ENCODE data around the gene LUZP4.
"Not testable (repeated sequence)": the region's sequence is repeated elsewhere in the genome, so short reads cannot be mapped to it uniquely, and the experiment has no call there.

The LUZP4 gene

DNA sequence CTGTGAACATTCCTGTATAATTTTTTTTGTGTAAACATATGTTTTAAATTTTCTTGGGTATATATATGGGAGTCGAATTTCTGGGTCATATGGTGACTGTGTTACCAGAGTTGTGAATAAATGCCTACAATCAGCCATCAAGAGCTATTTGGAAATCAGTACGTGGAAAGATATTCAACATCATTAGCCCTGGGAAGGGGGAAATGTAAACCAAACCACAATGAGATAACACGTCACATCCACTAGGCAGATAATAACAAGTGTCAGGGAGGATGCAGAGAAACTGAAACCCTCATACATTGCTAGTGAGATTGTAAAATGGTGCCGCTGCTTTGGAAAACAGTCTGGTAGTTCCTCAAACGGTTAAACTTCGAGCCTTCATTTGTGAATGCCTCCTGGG, 43.9 kb downstream of the LUZP4 start:
- WGBS (ENCODE audit: insufficient coverage) = 83% methylated on average over 1 of the region's 6 CpGs
- Histone ChIP-seq H3K27me3 (replicated peaks in 2 of 5; ENCODE audit: control insufficient read depth in 4 of 5, insufficient read depth in 5 of 5, low read length in 4 of 5) (no peaks in the 10 kb centered on the region), H3K27ac (ENCODE audit: insufficient read depth in 1 of 2, low read depth in 1 of 2, low read length in 2 of 2, poor library complexity in 1 of 2, severe bottlenecking in 2 of 2) (no peak overlapping the region), H3K36me3 (ENCODE audit: control insufficient read depth in 4 of 4, insufficient read depth in 4 of 4, low read length in 3 of 4) (no peaks in the 10 kb centered on the region), H3K4me1 (ENCODE audit: control extremely low read depth in 1 of 4, control insufficient read depth in 4 of 4, insufficient read depth in 4 of 4, low read length in 3 of 4) (peaks cover 0 to 5% (median under 1%) of the 10 kb centered on the region in 4 experiments), H3K4me3 (ENCODE audit: control insufficient read depth in 1 of 7, extremely low read depth in 1 of 7, insufficient read depth in 4 of 7, low read depth in 2 of 7, low read length in 6 of 7) (no peak overlapping the region), H3K9me3 (ENCODE audit: control extremely low read depth in 1 of 5, control insufficient read depth in 4 of 5, insufficient read depth in 2 of 5, low read depth in 1 of 5, low read length in 4 of 5) (no peaks in the 10 kb centered on the region)
- peak in 1 of 3 donors; percentile 13 for DNase-seq
- CTCF ChIA-PET = interaction anchor here (1.4 to 5.4 kb wide), 2 partner anchors 46 to 309 kb away, joined by 4 to 24 read pairs; no protein-coding TSS in a partner anchor
- POLR2A ChIA-PET = no interaction called here

DNA sequence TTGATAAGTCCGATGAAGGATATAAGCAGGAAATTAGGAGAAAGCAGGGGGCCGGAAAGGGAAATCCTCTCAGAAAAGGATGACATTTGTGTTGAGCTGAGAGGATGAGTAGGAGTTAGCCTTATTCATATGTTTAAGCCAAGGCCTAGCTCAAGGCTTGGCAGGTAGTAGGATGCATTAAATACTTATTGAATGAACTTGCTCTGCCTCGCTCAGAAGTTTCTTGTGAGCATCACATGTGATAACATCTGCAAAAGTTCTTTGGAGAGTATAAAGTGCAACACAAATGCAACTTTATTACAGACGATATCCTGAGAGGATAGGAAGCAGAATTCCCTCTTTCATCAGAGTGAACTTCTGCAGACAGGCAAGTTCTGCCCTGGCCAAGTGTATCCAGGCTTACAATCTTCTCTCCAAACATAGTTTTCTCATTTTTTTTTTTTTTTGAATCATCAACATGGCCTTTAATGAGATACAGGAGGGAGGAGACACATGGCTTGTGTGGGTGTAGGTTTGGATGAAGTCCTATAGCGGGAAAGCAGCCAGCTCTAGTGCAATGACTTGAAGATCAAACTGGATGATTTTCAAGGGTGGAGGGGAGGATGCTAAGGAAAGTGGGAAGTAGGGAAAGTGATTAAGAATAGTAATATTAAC, 48.1 kb downstream of the LUZP4 start:
- Histone ChIP-seq H3K27ac (ENCODE audit: insufficient read depth in 1 of 2, low read depth in 1 of 2, low read length in 2 of 2, poor library complexity in 1 of 2, severe bottlenecking in 2 of 2) (no peak overlapping the region), H3K36me3 (ENCODE audit: control insufficient read depth in 4 of 4, insufficient read depth in 4 of 4, low read length in 3 of 4) (no peaks in the 10 kb centered on the region), H3K4me1 (ENCODE audit: control extremely low read depth in 1 of 4, control insufficient read depth in 4 of 4, insufficient read depth in 4 of 4, low read length in 3 of 4) (no peaks in the 10 kb centered on the region), H3K4me3 (ENCODE audit: control insufficient read depth in 1 of 7, extremely low read depth in 1 of 7, insufficient read depth in 4 of 7, low read depth in 2 of 7, low read length in 6 of 7) (no peak overlapping the region), H3K27me3 (replicated peaks in 2 of 5; ENCODE audit: control insufficient read depth in 4 of 5, insufficient read depth in 5 of 5, low read length in 4 of 5) (peaks cover 0 to 5% (median 0%) of the 10 kb centered on the region in 5 experiments), H3K9me3 (ENCODE audit: control extremely low read depth in 1 of 5, control insufficient read depth in 4 of 5, insufficient read depth in 2 of 5, low read depth in 1 of 5, low read length in 4 of 5) (no peaks in the 10 kb centered on the region)
- no peak for DNase-seq
- ChIA-PET CTCF (interaction anchor here (1.3 kb wide), 1 partner anchor 306 kb away, joined by 3 read pairs; no protein-coding TSS in a partner anchor), POLR2A (no interaction called here)
- whole genome bisulfite sequencing (ENCODE audit: insufficient coverage) = 86% methylated on average over 4 of the region's 5 CpGs

DNA sequence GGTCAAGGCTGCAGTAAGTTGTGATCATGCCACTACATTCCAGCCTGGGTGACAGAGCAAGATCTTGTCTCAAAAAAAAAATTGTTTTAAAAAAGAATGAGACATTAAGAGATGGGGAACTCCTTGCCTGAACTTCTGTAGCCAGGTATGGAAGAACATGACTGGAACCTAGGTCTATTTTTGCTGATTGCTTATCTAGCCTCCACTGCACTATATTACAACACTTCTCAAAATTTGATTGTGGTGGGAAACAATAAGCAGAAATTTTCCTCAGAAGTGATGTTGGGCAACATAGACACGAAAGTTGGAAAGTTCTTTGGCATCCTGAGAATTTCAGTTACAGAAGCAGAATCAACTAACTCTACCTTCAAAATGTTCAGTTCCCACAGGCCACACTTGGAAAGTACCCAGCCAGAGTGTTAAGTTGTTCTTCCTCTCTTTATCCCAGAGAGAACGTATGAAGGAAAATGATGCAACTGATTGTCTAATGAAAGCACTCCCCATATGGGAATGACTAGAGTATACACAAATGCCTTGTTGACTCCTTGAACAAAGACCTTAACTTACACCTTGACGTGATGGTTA, 50.0 kb downstream of the LUZP4 start:
- H3K27me3 ChIP-seq (replicated peaks in 2 of 5; ENCODE audit: control insufficient read depth in 4 of 5, insufficient read depth in 5 of 5, low read length in 4 of 5) = peaks cover 0 to 5% (median 0%) of the 10 kb centered on the region in 5 experiments
- H3K27ac ChIP-seq (ENCODE audit: insufficient read depth in 1 of 2, low read depth in 1 of 2, low read length in 2 of 2, poor library complexity in 1 of 2, severe bottlenecking in 2 of 2) = no peak overlapping the region
- no peak for DNase-seq
- CTCF ChIA-PET = no interaction called here
- 35% methylated on average over 2 of the region's 3 CpGs for WGBS (ENCODE audit: insufficient coverage)
- no peaks in the 10 kb centered on the region for H3K4me1 ChIP-seq (ENCODE audit: control extremely low read depth in 1 of 4, control insufficient read depth in 4 of 4, insufficient read depth in 4 of 4, low read length in 3 of 4)
- POLR2A ChIA-PET = no interaction called here
- no peak overlapping the region for H3K4me3 ChIP-seq (ENCODE audit: control insufficient read depth in 1 of 7, extremely low read depth in 1 of 7, insufficient read depth in 4 of 7, low read depth in 2 of 7, low read length in 6 of 7)
- H3K9me3 ChIP-seq (ENCODE audit: control extremely low read depth in 1 of 5, control insufficient read depth in 4 of 5, insufficient read depth in 2 of 5, low read depth in 1 of 5, low read length in 4 of 5) = no peaks in the 10 kb centered on the region
- H3K36me3 ChIP-seq (ENCODE audit: control insufficient read depth in 4 of 4, insufficient read depth in 4 of 4, low read length in 3 of 4) = no peaks in the 10 kb centered on the region

DNA sequence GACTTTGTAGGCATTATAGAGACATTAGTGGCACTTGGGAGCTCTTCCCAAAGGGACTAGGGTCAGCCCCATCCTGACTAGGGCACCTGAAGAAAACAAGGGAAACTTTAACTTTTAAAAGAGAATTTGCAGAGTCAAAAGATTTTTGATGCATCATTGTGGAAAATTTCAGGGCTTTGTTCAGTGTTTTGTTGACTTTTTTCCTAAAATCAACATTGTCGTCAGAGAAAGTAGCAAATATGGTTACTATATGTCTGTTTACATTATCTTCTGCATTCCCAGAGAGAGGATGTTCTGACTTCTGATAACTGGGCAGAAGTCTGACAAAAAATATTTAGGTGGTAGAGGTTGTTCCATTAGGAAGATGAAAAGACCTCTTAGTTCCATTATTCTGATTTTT, 51.9 kb downstream of the LUZP4 start:
- Histone ChIP-seq H3K4me3 (ENCODE audit: control insufficient read depth in 1 of 7, extremely low read depth in 1 of 7, insufficient read depth in 4 of 7, low read depth in 2 of 7, low read length in 6 of 7) (no peak overlapping the region), H3K27ac (ENCODE audit: insufficient read depth in 1 of 2, low read depth in 1 of 2, low read length in 2 of 2, poor library complexity in 1 of 2, severe bottlenecking in 2 of 2) (no peak overlapping the region), H3K4me1 (ENCODE audit: control extremely low read depth in 1 of 4, control insufficient read depth in 4 of 4, insufficient read depth in 4 of 4, low read length in 3 of 4) (peaks cover 0 to 11% (median 0%) of the 10 kb centered on the region in 4 experiments), H3K9me3 (ENCODE audit: control extremely low read depth in 1 of 5, control insufficient read depth in 4 of 5, insufficient read depth in 2 of 5, low read depth in 1 of 5, low read length in 4 of 5) (no peaks in the 10 kb centered on the region), H3K36me3 (ENCODE audit: control insufficient read depth in 4 of 4, insufficient read depth in 4 of 4, low read length in 3 of 4) (no peaks in the 10 kb centered on the region), H3K27me3 (replicated peaks in 2 of 5; ENCODE audit: control insufficient read depth in 4 of 5, insufficient read depth in 5 of 5, low read length in 4 of 5) (peaks cover 0 to 5% (median 0%) of the 10 kb centered on the region in 5 experiments)
- WGBS (ENCODE audit: insufficient coverage) = no CpG with 5 or more reads among the region's 1 CpG
- ChIA-PET POLR2A (interaction anchor here (0.7 kb wide), 1 partner anchor 277 kb away, joined by 8 read pairs; no protein-coding TSS in a partner anchor), CTCF (interaction anchor here (1.3 kb wide), 1 partner anchor 10 kb away, joined by 4 read pairs; no protein-coding TSS in a partner anchor)
- DNase-seq = no peak

DNA sequence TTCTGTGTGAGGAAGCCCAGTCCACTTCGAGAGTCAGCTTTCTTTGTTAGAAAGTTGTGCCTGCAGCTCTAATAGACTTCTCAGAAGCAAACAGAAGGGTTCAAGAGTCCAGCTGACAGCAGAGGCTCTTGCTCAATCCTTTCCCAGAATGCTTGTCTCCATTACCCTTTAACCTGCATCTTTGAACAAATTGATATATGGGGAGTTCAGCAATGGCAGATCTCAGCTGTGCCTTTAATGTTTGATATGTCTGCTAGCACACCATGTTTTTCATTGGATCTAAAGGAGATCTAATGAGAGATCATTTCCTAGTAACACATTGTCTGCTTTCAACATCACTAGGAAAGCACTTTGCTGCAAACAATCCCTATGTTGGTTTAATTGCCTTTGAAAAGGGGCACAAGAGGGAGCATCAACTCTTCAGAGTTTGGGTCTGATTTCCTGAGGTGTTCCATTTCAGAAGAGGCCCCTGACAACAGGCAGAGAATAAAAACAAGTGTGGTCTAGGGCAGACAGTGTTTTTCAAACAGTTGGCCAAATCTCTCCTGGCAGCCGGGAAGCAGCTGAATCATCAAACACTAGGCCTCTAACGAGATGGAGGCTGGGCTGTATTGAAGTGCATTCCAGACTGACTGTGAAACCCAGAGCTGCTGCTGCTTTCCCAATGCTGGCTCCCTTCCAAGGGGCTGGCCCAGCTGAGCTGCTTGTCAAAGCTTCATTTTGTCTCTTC, 55.5 kb downstream of the LUZP4 start:
- Histone ChIP-seq H3K9me3 (ENCODE audit: control extremely low read depth in 1 of 5, control insufficient read depth in 4 of 5, insufficient read depth in 2 of 5, low read depth in 1 of 5, low read length in 4 of 5) (no peaks in the 10 kb centered on the region), H3K4me3 (ENCODE audit: control insufficient read depth in 1 of 7, extremely low read depth in 1 of 7, insufficient read depth in 4 of 7, low read depth in 2 of 7, low read length in 6 of 7) (no peak overlapping the region), H3K27ac (ENCODE audit: insufficient read depth in 1 of 2, low read depth in 1 of 2, low read length in 2 of 2, poor library complexity in 1 of 2, severe bottlenecking in 2 of 2) (peak overlapping the region in 1 of 2 experiments; percentile 1), H3K4me1 (ENCODE audit: control extremely low read depth in 1 of 4, control insufficient read depth in 4 of 4, insufficient read depth in 4 of 4, low read length in 3 of 4) (peaks cover 0 to 11% (median 0%) of the 10 kb centered on the region in 4 experiments), H3K36me3 (ENCODE audit: control insufficient read depth in 4 of 4, insufficient read depth in 4 of 4, low read length in 3 of 4) (no peaks in the 10 kb centered on the region), H3K27me3 (replicated peaks in 2 of 5; ENCODE audit: control insufficient read depth in 4 of 5, insufficient read depth in 5 of 5, low read length in 4 of 5) (peaks cover 0 to 5% (median 0%) of the 10 kb centered on the region in 5 experiments)
- ChIA-PET POLR2A (no interaction called here), CTCF (no interaction called here)
- WGBS (ENCODE audit: insufficient coverage) = 20% methylated on average over 3 of the region's 3 CpGs
- peak; percentile 32 to 86 (median 80) for DNase-seq

DNA sequence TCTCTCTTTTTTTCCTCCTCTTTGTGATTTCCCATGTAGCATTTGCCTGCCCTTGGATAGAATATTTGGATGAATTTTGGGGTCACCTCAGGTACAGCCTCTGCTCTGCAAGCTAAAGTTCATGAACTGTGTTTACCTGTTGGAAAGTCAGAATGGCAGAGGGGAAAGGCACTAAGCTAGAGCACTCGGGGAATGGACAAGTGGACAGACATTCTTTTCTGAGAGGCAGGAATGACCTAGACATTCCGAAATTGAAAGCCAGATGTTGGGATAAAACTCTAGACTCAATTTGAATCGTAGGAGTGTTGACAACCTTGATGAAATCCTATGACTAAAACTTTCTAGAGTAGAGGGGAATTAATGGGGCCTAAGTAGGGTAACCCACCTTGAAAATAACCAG, 56.1 kb downstream of the LUZP4 start:
- Histone ChIP-seq H3K36me3 (ENCODE audit: control insufficient read depth in 4 of 4, insufficient read depth in 4 of 4, low read length in 3 of 4) (no peaks in the 10 kb centered on the region), H3K4me3 (ENCODE audit: control insufficient read depth in 1 of 7, extremely low read depth in 1 of 7, insufficient read depth in 4 of 7, low read depth in 2 of 7, low read length in 6 of 7) (no peak overlapping the region), H3K9me3 (ENCODE audit: control extremely low read depth in 1 of 5, control insufficient read depth in 4 of 5, insufficient read depth in 2 of 5, low read depth in 1 of 5, low read length in 4 of 5) (no peaks in the 10 kb centered on the region), H3K27me3 (replicated peaks in 2 of 5; ENCODE audit: control insufficient read depth in 4 of 5, insufficient read depth in 5 of 5, low read length in 4 of 5) (peaks cover 0 to 8% (median 0%) of the 10 kb centered on the region in 5 experiments), H3K4me1 (ENCODE audit: control extremely low read depth in 1 of 4, control insufficient read depth in 4 of 4, insufficient read depth in 4 of 4, low read length in 3 of 4) (peaks cover 0 to 11% (median 0%) of the 10 kb centered on the region in 4 experiments), H3K27ac (ENCODE audit: insufficient read depth in 1 of 2, low read depth in 1 of 2, low read length in 2 of 2, poor library complexity in 1 of 2, severe bottlenecking in 2 of 2) (peak overlapping the region in 1 of 2 experiments; percentile 1)
- POLR2A ChIA-PET = no interaction called here
- DNase-seq = no peak
- WGBS (ENCODE audit: insufficient coverage) = 70% methylated on average over 1 of the region's 3 CpGs
- CTCF ChIA-PET = interaction anchor here (0.7 kb wide), 1 partner anchor 15 kb away, joined by 3 read pairs; no protein-coding TSS in a partner anchor

DNA sequence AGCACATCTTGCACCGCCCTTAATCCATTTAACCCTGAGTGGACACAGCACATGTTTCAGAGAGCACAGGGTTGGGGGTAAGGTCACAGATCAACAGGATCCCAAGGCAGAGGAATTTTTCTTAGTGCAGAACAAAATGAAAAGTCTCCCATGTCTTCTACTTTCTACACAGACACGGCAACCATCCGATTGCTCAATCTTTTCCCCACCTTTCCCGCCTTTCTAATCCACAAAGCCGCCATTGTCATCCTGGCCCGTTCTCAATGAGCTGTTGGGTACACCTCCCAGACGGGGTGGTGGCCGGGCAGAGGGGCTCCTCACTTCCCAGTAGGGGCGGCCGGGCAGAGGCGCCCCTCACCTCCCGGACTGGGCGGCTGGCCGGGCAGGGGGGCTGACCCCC, 57.2 kb downstream of the LUZP4 start:
- DNase-seq; H3K36me3 ChIP-seq (ENCODE audit: control insufficient read depth in 4 of 4, insufficient read depth in 4 of 4, low read length in 3 of 4); CTCF ChIA-PET; H3K9me3 ChIP-seq (ENCODE audit: control extremely low read depth in 1 of 5, control insufficient read depth in 4 of 5, insufficient read depth in 2 of 5, low read depth in 1 of 5, low read length in 4 of 5); POLR2A ChIA-PET; H3K4me3 ChIP-seq (ENCODE audit: control insufficient read depth in 1 of 7, extremely low read depth in 1 of 7, insufficient read depth in 4 of 7, low read depth in 2 of 7, low read length in 6 of 7); H3K27ac ChIP-seq (ENCODE audit: insufficient read depth in 1 of 2, low read depth in 1 of 2, low read length in 2 of 2, poor library complexity in 1 of 2, severe bottlenecking in 2 of 2); H3K27me3 ChIP-seq (replicated peaks in 2 of 5; ENCODE audit: control insufficient read depth in 4 of 5, insufficient read depth in 5 of 5, low read length in 4 of 5): not testable (repeated sequence)
- peaks cover 0 to 11% (median 0%) of the 10 kb centered on the region in 4 experiments for H3K4me1 ChIP-seq (ENCODE audit: control extremely low read depth in 1 of 4, control insufficient read depth in 4 of 4, insufficient read depth in 4 of 4, low read length in 3 of 4)
- WGBS (ENCODE audit: insufficient coverage) = no CpG with 5 or more reads among the region's 14 CpGs
